ENCODE data around the gene MAST2. TPM values are rescaled to one million over a fixed set of nuclear protein-coding genes. Genes with fewer than 3 reads are reported as not detected.

The MAST2 gene
- polyA plus RNA-seq, 1 experiment: 24.7 TPM

DNA sequence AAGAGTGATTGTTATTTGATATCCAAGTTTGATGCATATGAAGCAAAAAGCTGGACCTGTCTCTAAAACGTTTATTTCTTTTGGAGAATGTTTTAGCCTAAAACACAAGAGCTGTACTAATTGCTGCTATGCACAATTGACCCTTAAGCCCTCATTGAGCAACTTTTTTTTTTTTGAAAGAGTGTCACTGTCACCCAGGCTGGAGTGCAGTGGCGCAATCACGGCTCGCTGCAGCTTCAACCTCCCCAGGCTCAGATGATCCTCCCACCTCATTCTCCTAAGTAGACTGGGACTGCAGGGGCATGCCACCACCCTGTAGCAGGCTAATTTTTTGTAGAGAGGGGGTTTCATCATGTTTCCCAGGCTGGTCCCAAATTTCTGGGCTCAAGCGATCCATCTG lies 199.9 kb downstream of the MAST2 start:
- ChIA-PET POLR2A (interaction anchor here (0.7 kb wide), 1 partner anchor 160 kb away, joined by 4 read pairs; no protein-coding TSS in a partner anchor), CTCF (no interaction called here)
- H3K27me3 ChIP-seq (ENCODE audit: control insufficient read depth, insufficient read depth, low read length): no peaks in the 10 kb centered on the region
- DNase-seq (ENCODE audit: low read depth, low spot score): no peak
- no peak overlapping the region for H3K27ac ChIP-seq (ENCODE audit: low read depth, low read length)
- H3K4me3 ChIP-seq (ENCODE audit: low read depth, low read length): no peak overlapping the region
- no peaks in the 10 kb centered on the region for H3K9me3 ChIP-seq (ENCODE audit: control insufficient read depth, insufficient read depth, low read length)
- TF ChIP-seq, protein P1, sequence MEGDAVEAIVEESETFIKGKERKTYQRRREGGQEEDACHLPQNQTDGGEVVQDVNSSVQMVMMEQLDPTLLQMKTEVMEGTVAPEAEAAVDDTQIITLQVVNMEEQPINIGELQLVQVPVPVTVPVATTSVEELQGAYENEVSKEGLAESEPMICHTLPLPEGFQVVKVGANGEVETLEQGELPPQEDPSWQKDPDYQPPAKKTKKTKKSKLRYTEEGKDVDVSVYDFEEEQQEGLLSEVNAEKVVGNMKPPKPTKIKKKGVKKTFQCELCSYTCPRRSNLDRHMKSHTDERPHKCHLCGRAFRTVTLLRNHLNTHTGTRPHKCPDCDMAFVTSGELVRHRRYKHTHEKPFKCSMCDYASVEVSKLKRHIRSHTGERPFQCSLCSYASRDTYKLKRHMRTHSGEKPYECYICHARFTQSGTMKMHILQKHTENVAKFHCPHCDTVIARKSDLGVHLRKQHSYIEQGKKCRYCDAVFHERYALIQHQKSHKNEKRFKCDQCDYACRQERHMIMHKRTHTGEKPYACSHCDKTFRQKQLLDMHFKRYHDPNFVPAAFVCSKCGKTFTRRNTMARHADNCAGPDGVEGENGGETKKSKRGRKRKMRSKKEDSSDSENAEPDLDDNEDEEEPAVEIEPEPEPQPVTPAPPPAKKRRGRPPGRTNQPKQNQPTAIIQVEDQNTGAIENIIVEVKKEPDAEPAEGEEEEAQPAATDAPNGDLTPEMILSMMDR (IDR thresholded peaks at IDR 0.05; ENCODE audit: low read depth, low read length): no peak

DNA sequence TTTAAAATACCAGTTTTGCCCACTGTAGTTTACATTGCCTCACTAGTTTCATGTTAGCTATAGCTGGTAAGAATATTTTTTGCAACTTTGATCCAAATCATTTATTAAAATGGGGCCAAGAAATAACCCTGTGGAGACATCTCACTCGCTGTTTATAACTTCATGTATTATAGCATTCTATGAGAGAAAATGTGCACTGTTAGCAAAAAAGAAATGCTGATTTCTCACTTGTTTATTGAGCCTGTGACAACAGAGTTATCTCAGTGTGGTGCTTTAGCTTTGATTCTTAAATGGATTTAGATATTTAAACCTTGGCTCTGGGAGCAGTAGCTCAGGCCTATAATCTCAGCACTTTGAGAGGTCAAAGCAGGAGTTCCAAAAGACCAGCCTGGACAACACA lies 201.1 kb downstream of the MAST2 start:
- H3K27ac ChIP-seq (ENCODE audit: low read depth, low read length): no peak overlapping the region
- no peak for DNase-seq (ENCODE audit: low read depth, low spot score)
- no peaks in the 10 kb centered on the region for H3K9me3 ChIP-seq (ENCODE audit: control insufficient read depth, insufficient read depth, low read length)
- H3K27me3 ChIP-seq (ENCODE audit: control insufficient read depth, insufficient read depth, low read length): no peaks in the 10 kb centered on the region
- TF ChIP-seq, protein P1 (IDR thresholded peaks at IDR 0.05; ENCODE audit: low read depth, low read length): no peak
- CTCF ChIA-PET: no interaction called here
- POLR2A ChIA-PET: no interaction called here
- no peak overlapping the region for H3K4me3 ChIP-seq (ENCODE audit: low read depth, low read length)

DNA sequence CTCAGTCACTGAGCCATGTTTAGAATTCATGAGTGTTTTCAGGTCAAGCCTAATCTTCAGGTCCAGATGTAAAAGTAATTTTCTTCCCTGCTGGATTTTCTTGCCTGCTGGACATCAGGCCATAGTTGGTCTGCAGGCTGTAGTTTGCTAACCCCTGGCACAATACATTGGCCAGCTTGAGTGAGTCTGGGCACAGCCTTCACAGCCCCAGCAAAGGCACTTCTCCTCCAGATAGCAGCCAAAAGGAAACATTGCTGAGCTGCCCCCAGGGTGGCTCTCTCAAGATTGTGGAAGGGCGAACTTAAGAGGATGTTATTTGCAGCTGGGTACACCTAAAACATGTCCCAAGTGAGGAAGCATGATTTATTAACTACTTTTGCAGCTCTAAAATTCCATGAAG lies 202.2 kb downstream of the MAST2 start:
- TF ChIP-seq, protein P1 (IDR thresholded peaks at IDR 0.05; ENCODE audit: low read depth, low read length): no peak
- H3K27me3 ChIP-seq (ENCODE audit: control insufficient read depth, insufficient read depth, low read length): no peaks in the 10 kb centered on the region
- H3K4me3 ChIP-seq (ENCODE audit: low read depth, low read length): no peak overlapping the region
- no peak overlapping the region for H3K27ac ChIP-seq (ENCODE audit: low read depth, low read length)
- no peaks in the 10 kb centered on the region for H3K9me3 ChIP-seq (ENCODE audit: control insufficient read depth, insufficient read depth, low read length)
- POLR2A ChIA-PET: no interaction called here
- CTCF ChIA-PET: no interaction called here
- DNase-seq (ENCODE audit: low read depth, low spot score): no peak

GRCh38 chr1:46008585-46008984 lies 205.2 kb downstream of the MAST2 start:
- Histone ChIP-seq H3K27ac (ENCODE audit: low read depth, low read length) (no peak overlapping the region), H3K27me3 (ENCODE audit: control insufficient read depth, insufficient read depth, low read length) (no peaks in the 10 kb centered on the region), H3K4me3 (ENCODE audit: low read depth, low read length) (no peak overlapping the region), H3K9me3 (ENCODE audit: control insufficient read depth, insufficient read depth, low read length) (no peaks in the 10 kb centered on the region)
- CTCF ChIA-PET: interaction anchor here (1.0 kb wide), 1 partner anchor 175 kb away, joined by 3 read pairs; no protein-coding TSS in a partner anchor
- DNase-seq (ENCODE audit: low read depth, low spot score): no peak
- TF ChIP-seq, protein P1 (IDR thresholded peaks at IDR 0.05; ENCODE audit: low read depth, low read length): no peak
- POLR2A ChIA-PET: no interaction called here

DNA sequence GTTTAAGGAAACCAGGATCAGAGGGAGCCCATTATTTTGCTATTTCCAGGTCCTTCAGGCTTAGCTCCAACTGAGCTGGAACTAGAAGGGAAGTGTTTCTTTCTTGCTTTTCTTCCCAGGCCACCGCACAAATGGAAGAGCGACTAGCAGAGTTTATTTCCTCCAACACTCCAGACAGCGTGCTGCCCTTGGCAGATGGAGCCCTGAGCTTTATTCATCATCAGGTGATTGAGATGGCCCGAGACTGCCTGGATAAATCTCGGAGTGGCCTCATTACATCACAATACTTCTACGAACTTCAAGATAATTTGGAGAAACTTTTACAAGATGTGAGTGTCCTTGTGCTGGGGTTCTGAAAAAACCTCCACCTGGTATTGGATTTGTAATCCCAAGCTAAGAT lies 207.2 kb downstream of the MAST2 start:
- H3K27ac ChIP-seq (ENCODE audit: low read depth, low read length): no peak overlapping the region
- H3K9me3 ChIP-seq (ENCODE audit: control insufficient read depth, insufficient read depth, low read length): no peaks in the 10 kb centered on the region
- ChIA-PET POLR2A (no interaction called here), CTCF (interaction anchor here (0.6 to 0.8 kb wide), 2 partner anchors 27 to 45 kb away, joined by 3 to 5 read pairs; no protein-coding TSS in a partner anchor)
- TF ChIP-seq, protein P1 (IDR thresholded peaks at IDR 0.05; ENCODE audit: low read depth, low read length): no peak
- H3K4me3 ChIP-seq (ENCODE audit: low read depth, low read length): no peak overlapping the region
- no peaks in the 10 kb centered on the region for H3K27me3 ChIP-seq (ENCODE audit: control insufficient read depth, insufficient read depth, low read length)
- DNase-seq (ENCODE audit: low read depth, low spot score): no peak
